Endometrium (tissue), 2 donors: ENCODE measurements around the gene GOLGA8T.
"Not testable (repeated sequence)": the region's sequence is repeated elsewhere in the genome, so short reads cannot be mapped to it uniquely, and the experiment has no call there.

ENCODE experiments used
- FAIRE-seq: peaks from 2 replicates; lab custom pipeline; 2012; peaks lifted over from hg19 to GRCh38; lab: Jason Lieb, UNC
- donor health status: control.
- donor health status: control.

The GOLGA8T gene

DNA sequence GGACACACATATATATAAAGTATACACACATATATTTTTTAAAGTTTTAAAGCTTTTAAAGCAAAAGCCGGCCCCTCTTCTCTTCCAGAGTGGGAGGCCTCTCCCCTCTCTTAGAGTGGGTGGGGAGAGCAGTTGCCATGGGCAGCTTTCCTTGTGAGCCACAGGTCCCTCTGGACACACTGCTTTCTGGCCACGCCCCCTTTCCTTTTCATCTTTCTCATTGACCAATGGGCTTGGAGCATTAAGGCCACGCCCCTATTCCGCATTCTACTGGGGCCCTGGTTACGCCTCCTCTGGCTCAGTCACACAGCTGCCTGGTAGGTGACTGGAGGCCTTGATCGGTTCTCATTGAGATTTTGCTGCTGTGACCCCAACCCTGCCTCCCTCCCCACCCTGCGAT, at the start of gene GOLGA8T:
Gene GOLGA8T (plus strand): TSS at position 301 of the 400 bp plus-strand sequence. CDS start 98 bp downstream, at position 399.
- FAIRE-seq = not testable (repeated sequence)

DNA sequence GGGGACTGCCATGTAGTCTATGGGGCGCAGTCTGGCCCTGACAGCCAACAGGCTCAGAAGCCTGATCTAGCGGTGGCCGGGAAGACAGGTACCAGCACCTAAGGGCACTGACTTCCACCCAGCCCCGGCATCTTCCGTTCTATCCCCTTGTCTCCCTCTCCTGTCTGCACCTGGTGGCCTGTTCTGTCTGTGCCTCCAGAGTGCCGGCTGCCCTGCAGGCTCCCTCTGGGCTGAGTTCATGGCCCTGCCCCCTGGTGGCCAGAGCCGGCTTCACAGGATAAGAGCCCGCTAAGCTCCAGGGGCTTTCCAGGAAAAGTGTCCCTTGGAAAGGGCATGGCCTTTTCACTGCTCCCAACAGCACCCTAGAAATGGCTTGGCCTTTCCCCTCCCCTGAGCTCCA, 37.0 kb upstream of the GOLGA8T start:
- FAIRE-seq = not testable (repeated sequence)

- FAIRE-seq = not testable (repeated sequence)
Observed at GRCh38 chr15:30102890-30103289, 32.0 kb upstream of the GOLGA8T start.

GRCh38 chr15:30103941-30104507, 30.8 kb upstream of the GOLGA8T start:
- FAIRE-seq = not testable (repeated sequence)

DNA sequence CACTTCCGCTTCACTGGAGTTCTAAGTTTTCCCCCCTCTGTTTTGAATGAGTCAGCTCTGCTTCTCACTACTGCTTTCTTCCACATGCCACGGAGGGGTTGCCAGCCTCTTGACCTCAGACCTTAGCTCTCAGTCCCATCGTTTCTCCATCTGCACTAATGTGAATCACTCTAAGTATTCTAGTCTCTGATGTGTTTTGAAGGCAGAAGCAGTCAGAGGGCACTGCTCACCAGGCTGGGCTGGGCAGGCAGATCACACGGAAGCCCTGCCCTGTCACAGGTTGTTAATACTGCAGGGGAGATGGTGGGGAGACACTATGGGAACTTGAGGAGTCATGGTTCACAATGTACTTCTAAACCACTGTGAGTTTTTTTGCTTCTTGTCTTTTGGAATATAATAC, 24.3 kb upstream of the GOLGA8T start:
- FAIRE-seq = not testable (repeated sequence)

- peak; percentile 77 for FAIRE-seq
Observed at GRCh38 chr15:30130066-30130465, 4.8 kb upstream of the GOLGA8T start.

DNA sequence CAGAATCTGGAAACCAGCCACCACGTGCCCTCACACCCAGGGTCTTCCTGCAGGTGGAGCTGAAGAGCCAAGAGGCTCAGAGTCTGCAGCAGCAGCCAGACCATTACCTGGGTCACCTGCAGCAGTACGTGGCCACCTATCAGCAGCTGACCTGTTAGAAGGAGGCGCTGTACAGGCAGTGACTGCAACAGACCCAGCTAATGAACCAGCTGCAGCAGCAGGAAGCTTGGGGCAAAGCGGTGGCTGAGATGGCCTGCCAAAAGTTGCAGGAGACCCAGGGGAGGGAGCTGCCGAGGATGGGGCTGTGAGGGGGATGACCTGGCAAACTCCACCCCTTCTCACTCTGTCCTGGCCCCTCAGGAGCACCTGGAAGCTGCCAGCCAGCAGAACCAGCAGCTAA, 8.4 kb downstream of the GOLGA8T start:
- not testable (repeated sequence) for FAIRE-seq

DNA sequence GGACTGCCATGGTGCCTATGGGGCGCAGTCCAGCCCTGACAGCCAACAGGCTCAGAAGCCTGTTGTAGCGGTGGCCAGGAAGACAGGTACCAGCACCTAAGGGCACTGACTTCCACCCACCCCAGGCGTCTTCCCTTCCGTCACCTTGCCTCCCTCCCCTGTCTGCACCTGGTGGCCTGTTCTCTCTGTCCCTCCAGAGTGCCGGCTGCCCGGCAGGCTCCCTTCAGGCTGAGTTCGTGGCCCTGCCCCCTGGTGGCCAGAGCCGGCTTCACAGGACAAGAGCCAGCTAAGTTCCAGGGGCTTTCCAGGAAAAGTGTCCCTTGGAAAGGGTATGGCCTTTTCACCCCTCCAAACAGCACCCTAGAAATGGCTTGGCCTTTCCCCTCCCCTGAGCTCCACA, 15.0 kb downstream of the GOLGA8T start:
- not testable (repeated sequence) for FAIRE-seq

DNA sequence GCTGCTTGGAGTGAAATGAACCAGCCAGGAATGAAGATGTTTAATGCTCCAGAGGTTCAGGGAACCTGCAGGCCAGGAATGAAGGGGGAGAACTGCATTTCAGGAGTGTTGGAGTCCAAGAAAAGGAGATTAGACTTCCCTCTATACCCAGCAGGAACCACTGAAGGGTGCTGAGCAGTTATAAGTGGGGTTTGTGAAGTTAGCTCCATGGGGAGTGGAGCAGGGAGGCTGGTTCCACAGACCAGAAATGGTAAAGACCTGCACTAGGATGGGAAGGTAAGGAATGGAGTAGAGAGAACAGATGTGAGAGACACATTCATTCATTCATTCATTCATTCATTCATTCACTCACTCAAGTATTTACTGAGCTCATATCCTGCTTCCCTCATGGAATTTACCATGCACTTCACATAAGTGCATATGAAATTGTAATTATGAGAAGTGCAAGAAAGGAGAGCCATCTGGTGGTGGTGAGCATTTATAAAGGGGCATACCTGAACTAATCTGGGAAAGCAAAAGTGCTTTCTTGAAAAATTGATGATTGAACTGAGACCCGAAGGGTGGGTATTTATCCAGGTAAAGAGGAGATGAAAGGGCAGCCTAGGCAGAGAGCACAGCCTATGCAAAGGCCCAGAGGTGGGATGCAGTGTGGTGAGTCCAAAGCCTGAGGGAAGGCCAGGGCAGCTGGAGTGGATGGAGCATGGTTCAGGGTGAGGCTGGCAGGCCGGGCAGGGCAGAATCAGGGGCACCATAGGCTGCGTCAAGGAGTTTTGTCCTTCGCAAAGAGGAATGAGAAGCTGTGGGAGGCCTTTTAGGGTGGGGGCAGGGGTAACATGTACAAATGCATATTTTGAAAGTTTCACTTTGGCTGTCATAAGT, 27.9 kb downstream of the GOLGA8T start:
- not testable (repeated sequence) for FAIRE-seq

DNA sequence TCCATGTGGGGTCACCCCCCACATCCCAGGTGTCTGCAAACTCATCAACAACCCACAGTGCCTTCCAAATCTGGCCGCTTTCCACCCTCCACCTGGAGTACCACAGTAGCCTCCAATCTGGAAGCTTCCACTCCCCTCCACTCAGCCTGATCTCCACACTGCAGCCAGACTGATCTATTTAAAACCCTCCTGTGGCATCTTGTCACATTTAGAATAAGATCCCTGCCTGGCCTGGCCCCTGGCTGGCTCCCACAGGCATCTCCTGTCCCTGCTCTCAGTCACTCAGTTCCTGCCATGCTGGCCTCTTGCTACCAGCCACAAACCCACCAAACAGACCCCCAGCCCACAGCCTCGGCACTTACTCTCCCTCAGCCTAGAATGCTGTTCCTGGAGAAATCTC, 28.9 kb downstream of the GOLGA8T start:
- not testable (repeated sequence) for FAIRE-seq

DNA sequence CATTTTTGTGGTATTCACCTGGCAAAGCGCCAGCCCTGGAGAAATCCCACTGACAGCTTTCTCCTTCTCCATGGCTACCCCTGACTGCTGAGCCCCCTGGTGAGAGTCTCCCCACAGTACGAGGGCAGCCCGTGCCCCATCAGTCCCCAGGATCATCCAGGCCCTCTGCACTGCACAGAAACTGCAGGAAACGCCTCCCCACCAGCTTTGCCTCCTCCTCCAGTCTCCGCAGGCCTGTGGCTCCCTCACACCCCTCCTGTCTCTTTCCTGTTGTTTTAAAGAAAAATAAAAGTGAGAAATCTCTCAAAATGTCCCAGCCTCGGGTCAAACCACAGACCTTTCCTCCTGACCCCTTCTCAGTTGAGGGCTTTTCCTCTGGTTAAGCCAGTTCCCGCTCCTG, 29.4 kb downstream of the GOLGA8T start:
- FAIRE-seq = not testable (repeated sequence)

GRCh38 chr15:30167403-30167802, 32.6 kb downstream of the GOLGA8T start:
- not testable (repeated sequence) for FAIRE-seq

- FAIRE-seq = not testable (repeated sequence)
Observed at GRCh38 chr15:30167886-30168285, 33.0 kb downstream of the GOLGA8T start.

GRCh38 chr15:30171452-30171851, 36.6 kb downstream of the GOLGA8T start:
- FAIRE-seq = not testable (repeated sequence)

- not testable (repeated sequence) for FAIRE-seq
Observed at GRCh38 chr15:30173041-30173608, 38.3 kb downstream of the GOLGA8T start.

DNA sequence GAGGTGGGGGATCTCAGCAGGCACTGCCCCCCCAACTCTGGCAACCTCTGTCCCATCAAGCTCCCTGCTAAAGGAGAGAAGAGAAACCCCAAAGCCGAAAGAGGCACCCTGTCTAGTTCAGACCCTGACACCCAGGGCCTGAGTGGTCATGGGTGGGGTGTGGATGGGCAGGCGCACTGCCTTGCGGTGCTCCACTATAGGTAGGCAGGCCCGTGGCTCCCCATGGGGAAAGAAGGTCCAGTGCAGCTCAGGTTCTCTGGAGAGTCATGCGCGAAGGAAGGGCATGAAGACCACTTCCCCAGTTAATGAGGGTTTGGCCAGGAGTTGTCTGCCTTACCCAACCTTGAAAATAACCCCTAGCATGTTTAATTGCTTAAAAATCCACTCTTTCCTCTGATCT, 40.4 kb downstream of the GOLGA8T start:
- not testable (repeated sequence) for FAIRE-seq

DNA sequence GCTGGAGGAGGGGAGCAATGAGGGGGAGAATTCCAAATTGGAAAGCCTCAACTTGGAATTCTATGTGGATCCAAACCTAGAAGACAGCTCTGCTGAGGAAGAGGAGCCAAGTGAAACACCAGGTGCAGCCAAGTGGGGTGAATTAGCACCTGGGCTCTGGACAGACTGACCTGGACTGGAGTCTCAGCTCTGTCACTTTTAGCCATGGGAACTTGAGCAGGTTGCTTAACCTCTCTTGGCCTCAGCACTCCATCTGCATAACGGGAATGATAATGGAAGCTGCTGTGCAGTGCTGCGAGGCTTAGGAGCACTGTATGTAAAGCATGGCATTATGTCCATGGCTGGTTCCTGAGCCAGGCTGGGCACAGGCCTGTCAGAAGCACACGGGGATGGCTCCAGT, 41.8 kb downstream of the GOLGA8T start:
- FAIRE-seq = not testable (repeated sequence)

DNA sequence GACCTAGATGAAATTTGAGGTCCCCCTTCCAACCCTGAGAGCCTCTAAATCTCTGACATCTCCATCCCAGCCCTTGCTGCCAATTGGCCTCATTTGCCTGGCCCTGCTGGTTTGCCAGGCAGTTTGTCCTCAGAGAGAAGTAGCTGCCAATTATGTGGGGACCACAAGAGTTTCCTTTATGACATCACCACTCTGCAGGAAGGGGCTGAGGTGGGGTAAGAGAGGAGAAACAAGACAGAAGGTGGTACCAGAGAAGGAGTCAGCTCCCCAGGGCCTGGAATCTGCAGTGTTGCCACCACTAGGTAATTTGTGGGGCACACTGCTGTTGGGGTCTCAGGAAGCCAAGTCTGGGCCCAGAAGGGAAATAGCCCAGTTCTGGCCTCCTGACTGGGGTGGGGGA, 45.0 kb downstream of the GOLGA8T start:
- not testable (repeated sequence) for FAIRE-seq

- not testable (repeated sequence) for FAIRE-seq
Observed at GRCh38 chr15:30185495-30185894, 50.6 kb downstream of the GOLGA8T start.

DNA sequence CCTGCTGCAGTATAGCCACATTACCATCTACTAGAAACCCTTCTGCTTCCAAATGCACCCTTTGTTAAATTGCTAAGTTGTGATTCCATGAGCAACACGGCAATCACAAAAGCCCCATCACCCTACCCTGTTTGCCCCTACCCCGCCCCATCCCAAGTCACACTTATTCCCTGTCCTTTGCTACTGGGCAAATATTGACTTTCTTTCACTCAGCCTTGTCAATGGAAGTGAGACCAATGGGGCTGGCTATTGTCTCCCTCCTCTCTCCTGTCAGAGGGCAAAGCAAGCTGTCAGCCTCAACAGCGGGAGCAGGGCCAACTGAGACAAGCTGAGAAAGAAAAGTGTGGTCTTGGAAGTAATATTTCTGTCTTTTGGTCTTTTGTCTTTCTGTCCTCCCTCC, 52.6 kb downstream of the GOLGA8T start:
- not testable (repeated sequence) for FAIRE-seq

DNA sequence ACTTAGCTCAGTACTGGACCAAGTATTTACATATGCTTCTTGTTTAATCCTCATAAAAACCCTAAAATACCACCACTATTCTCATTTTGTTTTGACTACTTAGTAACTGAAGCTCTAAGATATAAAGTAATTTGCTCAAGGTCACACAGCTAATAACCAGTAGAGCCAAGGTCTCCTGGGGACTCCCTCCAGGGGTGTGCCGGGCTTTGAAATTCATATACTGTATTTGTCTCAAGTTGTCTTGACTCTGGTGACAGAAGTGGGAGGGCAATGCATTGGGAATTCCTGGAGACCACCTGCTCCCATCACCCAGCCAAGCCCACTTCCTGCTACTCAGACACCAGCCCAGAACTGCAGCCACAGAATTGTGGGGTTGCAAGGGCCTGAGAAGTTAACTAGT, 54.9 kb downstream of the GOLGA8T start:
- FAIRE-seq = not testable (repeated sequence)

GRCh38 chr15:30191143-30191542, 56.3 kb downstream of the GOLGA8T start:
- FAIRE-seq = not testable (repeated sequence)

DNA sequence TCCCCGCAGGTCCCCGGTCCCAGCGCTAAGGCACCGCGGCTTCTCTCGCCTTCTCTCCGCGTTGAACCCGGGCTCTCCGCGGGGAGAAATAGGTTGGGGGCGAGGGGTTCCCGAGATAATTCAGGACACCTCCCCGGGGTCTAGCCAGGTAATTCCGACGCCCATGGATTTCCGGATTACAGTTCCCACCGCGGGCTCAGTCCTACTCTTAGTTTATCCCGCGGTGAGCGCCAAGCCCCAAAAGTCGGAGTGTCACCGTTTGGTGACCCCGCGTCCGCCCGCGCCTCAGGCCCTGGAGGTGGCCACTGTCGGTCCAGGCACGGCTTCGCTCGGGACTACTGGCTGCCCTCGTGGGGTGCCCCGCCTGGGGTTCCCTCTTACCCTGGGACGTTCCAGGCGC, 56.8 kb downstream of the GOLGA8T start:
- not testable (repeated sequence) for FAIRE-seq
